GM21528 (cell line): ENCODE measurements around the gene ESYT1.

Experiments
- ATAC-seq: cut with Tn5 transposase; IDR thresholded peaks from one replicate; pipeline ENCODE4 v1.9.1; 2021; ENCODE audit warnings: mild to moderate bottlenecking, moderate library complexity; ENCODE audit not compliant: unreplicated experiment, low FRiP score

ESYT1 gene

GRCh38 chr12:56127888-56128669 is at the start of gene ESYT1:
Gene ESYT1, plus strand, starts transcription at chr12:56128267. Its CDS starts 53 bp downstream, at chr12:56128320.
- peak; percentile 88 for ATAC-seq

GRCh38 chr12:56078427-56078826 is 49.6 kb upstream of the ESYT1 start:
- ATAC-seq: no peak

GRCh38 chr12:56078931-56079722 is 48.9 kb upstream of the ESYT1 start:
- ATAC-seq: no peak

GRCh38 chr12:56079723-56080555 is 48.1 kb upstream of the ESYT1 start, which contains the start of gene ERBB3:
Gene ERBB3, plus strand, starts transcription at chr12:56080165. Its CDS starts 136 bp downstream, at chr12:56080301.
- ATAC-seq: no peak

- ATAC-seq: no peak
Measured at GRCh38 chr12:56080556-56081138, 47.4 kb upstream of the ESYT1 start.

- no peak for ATAC-seq
Measured at GRCh38 chr12:56081393-56082347, 46.4 kb upstream of the ESYT1 start.

- no peak for ATAC-seq
Measured at GRCh38 chr12:56082382-56082781, 45.7 kb upstream of the ESYT1 start.

GRCh38 chr12:56082967-56083366 is 45.1 kb upstream of the ESYT1 start:
- no peak for ATAC-seq

GRCh38 chr12:56084958-56085543 is 43.0 kb upstream of the ESYT1 start:
- ATAC-seq: no peak

- ATAC-seq: no peak
Measured at GRCh38 chr12:56086096-56086495, 42.0 kb upstream of the ESYT1 start.

GRCh38 chr12:56086608-56087007 is 41.5 kb upstream of the ESYT1 start:
- ATAC-seq: no peak

- ATAC-seq: no peak
Measured at GRCh38 chr12:56087220-56087619, 40.8 kb upstream of the ESYT1 start.

GRCh38 chr12:56097738-56098137 is 30.3 kb upstream of the ESYT1 start:
- ATAC-seq: no peak

- ATAC-seq: no peak
Measured at GRCh38 chr12:56098592-56098991, 29.5 kb upstream of the ESYT1 start.

GRCh38 chr12:56099787-56100186 is 28.3 kb upstream of the ESYT1 start:
- ATAC-seq: no peak

GRCh38 chr12:56101045-56101444 is 27.0 kb upstream of the ESYT1 start:
- no peak for ATAC-seq

- no peak for ATAC-seq
Measured at GRCh38 chr12:56102683-56103065, 25.4 kb upstream of the ESYT1 start.

- ATAC-seq: no peak
Measured at GRCh38 chr12:56103066-56103711, 24.9 kb upstream of the ESYT1 start.

GRCh38 chr12:56103823-56104108 is 24.3 kb upstream of the ESYT1 start:
- ATAC-seq: peak; percentile 14
